ENCODE measurements around the gene SMAD3.
A peak's percentile ranks its signal among the peaks of the same experiment; 100 is the strongest.

SMAD3 gene

DNA sequence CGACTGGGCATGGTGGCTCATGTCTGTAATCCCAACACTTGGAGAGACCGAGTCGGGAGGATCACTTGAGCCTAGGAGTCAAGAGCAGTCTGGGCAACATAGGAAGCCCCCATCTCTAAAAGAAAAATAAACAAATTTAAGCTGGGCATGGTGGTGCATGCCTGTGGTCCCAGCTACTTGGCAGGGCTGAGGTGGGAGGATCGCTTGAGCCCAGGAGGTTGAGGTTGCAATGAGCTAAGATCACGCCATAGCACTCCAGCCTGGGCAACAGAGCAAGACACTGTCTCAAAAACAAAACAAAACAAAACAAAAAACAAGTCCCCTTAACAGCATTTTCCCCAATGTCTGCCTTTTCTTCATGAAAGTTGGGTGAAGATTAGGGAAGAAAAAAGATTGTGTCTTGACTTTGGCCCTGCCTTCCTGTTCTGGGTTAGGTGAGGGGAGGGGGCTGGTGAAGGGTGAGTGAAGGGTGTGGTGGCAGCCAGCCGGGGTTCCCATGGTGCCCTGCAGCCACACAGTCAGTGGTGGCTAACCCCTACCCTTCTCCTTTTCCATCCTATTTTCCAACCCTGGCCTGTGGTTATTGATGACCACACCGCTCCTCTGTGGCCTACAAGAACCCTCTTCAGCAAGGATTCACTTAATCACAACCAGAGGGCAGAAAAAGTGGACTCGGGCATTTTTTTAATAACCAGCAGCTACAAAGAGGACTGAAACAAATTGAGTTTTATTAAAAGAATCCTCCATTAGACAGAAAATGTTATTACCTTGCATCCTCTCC, 28.4 kb upstream of the SMAD3 start:
- DNase-seq, result no peak

DNA sequence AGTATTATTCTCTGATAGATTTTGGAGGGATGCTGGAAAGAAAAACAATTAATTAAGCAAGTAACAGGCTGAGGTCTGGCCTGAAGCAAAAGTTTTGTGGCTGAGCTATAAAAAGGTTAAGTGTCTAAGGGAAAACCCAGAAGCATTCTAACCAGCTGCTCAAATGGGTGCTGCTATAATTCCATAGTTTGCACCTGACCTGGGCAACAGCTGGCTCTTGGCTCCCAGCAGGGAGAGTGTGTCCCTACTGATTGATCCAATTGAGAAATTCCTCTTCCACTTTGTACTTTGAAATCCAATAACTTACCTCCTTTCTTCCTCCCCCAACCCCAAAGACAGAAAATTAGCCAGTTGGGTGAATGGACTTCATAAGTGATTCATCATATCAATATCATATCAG, 27.7 kb upstream of the SMAD3 start:
- DNase-seq, result no peak

DNA sequence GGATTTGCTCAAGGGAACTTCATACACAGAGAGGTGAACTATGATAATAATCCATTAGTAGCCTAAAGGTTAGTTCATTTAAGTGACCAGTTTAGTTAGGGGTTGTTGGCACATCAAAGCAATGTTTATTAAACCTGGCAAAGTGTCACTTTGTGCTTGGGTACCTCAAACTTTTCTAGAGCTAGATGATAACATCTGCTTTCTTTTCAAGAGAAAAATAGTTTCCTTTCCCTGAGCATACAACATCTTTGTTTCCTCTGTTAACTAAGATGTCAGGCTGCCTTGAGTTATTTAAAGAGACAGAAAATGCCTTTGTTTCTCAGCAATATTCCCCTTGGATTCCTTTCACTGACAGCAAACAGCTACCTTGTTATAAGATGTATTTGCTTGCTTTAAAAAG, 26.7 kb upstream of the SMAD3 start:
- DNase-seq, result no peak

DNA sequence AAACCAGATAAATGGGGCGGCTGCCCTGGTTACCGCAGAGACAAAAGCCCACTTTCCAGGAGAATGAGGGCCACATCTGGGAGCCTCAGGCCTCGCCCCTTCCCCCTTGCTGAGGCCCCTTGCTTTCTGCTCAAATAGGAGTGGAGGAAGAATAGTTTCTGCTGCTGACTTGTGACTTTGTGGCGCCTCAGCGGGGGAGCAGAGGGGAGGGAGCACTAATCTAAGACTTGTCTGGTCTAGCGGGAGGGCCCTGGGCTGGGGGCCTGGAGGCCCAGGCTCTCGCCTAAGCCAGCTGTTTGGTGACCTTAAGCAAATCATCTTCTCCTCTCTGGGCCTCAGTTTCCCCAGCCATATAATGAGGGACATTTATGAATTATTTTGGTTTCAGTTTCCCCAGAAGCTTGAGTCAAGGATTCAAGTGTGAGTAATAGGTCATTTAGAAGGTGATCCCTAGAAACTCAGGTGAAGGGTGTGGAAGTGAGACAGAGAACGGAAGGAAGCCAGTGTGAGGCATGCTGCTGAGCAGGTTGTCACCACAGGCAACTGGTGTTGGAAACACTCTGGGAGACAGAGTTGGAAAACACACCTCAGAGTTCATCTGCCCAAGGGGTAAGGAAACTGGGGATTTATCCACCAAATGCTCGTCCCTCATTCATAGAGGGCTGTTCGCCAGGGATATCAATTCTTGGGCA, 25.9 kb upstream of the SMAD3 start:
- DNase-seq, result no peak

DNA sequence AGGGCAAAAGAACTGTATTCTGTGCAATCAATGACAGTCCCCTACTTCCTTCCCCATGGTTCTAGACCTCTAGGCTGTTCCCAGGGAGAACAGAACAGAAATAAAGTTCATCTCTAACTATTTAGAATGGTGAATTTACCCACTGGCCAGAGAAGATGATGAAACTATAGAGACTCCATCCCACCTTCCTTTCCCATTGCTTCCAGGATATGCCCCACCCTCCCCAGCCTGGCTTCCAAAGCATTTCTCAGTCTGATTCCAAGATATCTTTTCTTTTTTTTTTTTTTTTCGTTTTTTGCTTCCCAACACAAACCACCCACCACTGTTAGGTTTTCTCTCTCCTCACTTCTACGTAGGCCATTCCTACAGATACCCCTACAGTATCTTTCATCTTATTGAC, 25.1 kb upstream of the SMAD3 start:
- no peak for DNase-seq

DNA sequence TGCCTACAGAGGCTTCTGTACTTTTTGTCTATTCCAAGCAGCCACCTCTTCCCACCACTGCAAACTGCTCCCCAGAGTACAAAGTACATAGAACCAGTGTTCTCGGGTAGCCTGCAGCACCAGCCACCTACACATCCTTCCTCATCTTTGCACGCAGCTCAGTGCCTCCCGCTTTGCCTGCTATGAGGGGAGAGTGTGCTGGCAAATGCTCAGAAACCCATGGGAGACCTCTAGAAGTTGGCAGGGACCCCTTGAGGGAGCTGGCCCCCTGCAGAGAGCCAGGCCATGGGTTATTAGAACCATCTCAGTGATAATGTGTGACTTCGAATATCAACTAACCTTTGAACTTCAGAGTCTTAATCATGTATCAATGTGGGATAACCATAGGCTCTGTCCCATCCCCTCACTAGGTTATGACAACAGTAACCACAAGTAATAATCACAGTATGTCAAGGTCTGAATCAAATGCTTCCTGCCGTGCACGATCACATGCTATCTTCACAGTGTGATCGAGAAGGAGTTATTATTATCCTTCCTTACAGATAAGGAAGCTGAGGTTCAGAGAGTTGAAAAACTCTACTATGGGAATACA, 22.8 kb upstream of the SMAD3 start:
- DNase-seq, result no peak

DNA sequence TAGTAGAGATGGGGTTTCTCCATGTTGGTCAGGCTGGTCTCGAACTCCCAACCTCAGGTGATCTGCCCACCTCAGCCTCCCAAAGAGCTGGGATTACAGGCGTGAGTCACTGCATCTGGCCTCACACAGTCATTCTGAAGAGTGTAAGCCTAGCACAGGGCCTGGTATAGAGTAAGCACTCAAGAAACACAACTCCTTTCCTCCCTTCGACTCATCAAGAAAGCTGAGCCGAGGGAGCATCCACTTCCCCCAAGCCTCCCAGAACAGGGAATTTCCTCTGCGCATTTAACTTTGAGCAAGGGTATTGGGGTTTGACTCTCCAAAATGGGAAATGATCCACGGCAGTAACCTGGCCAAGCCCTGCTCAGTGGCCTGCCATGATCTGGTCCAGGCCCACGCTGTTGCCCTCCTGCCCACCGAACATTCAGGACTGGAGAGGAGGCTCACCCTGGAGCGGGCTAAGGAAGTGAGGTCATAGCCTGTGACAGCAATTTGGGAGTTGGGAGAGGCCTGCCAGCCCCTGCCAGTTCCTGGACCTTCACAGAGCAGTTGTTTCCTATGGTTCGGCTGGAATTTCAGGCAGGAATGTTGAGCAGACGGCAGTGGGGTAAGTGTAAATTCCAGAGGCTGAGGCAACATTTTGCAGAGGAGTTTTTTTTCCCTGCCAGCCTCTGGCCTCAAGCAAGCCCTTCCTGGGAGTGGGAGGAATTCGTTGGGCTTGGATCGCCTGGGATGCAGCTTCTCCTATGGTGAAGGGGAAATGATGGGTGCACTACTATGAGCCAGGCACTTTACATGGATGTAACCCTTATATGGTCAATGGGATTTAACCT, 21.2 kb upstream of the SMAD3 start:
- no peak for DNase-seq

DNA sequence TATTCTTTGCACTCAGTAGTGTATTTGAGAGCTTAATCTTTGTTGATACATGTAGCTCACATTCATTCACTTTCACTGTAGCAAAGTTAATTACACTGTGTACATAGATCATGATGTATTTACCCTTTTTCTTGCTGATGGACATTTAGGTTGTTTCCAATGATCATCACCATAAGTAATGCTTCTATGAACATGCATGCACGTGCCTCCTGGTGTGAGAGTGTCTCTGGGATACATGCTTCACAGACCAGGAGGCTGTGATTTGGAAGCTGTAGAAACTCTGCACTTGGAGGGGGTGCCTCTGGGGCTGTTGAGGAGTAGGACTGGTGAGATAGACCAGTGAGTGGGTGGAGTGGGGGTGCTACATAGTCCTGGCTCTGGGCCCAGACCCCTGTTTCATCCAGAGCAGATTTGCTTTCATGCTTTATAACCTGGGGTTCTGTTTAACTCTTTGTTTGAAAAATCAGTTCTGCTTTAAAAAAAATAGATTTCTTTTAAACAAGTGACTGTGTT, 18.2 kb upstream of the SMAD3 start:
- no peak for DNase-seq

DNA sequence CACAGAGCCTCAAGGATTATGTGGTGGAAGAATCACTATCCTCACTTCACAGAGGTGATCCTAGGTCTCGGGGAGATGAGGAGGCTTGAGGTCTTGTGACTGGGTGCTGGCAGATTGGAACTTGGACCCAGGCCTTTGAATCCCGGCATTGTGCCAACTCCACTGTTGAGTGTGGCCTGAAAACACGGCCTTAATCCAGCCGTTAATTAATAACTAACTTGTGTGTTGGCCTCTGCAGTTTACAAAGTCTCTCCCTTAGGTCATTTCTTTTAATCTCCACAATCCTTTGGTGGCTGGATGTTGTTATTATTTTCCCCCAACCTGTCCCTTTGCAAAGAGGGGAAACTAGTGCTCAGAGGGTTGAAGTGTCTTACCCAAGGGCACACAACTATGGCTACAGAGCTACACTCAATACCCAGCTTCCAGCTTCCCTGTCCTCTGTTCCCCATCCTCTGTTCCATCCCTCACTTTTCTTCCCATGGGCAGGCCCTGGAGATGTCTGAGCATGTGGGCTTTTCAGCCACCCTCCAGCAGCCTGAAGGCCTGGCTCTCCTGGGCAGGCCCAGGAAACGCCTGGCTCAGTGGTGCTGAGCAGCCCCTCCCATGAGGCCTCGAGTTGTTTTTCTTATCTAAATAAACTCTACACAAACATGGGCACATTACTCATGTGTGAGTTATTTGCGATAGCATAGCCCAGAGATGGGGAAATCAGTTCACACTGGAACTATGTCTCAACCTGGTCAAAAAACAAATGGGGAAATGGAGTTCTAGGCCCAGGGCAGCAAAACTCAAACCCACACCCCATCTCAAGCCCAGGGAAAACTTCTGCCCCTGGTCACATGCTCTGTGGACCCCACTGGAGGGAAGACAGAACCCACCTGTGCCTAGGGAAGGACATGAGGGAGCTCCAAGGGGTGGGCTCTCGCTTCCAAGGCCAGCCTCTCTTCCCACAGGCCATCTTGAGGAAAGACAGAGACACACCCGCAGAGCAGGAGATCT, 16.8 kb upstream of the SMAD3 start:
- DNase-seq, result no peak

DNA sequence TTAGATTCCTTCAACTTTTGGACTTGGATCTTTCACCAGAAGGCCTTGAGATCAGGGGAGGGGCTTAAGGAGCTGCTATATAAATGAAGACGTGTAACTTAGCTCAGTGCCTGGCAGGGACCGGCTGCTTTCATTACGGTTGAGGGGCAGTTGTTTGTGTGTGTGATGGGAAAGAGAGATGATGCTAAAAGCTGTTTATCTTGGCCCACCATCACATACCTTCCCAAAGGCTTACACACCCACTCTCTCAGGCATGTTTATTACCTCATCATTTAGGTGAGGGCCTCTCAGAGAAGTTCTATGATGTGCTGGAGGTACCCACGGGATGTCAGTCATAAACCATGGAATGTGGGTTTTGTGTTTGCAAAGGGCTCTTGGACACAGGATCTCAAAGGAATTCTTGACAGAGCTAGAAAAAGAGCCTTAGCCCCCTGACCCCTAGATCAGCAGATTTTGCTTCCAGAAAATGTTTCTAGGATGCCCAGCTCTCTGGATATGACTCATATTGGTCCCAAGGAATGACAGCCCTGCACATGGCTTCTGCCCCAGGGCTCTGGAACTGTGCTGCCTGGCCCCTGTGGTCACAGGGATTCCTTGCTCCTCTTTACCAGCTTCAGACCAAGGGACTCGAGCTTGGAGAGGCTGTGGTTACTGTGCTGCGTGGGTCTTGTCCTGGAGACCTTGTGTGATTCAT, 15.9 kb upstream of the SMAD3 start:
- no peak for DNase-seq

DNA sequence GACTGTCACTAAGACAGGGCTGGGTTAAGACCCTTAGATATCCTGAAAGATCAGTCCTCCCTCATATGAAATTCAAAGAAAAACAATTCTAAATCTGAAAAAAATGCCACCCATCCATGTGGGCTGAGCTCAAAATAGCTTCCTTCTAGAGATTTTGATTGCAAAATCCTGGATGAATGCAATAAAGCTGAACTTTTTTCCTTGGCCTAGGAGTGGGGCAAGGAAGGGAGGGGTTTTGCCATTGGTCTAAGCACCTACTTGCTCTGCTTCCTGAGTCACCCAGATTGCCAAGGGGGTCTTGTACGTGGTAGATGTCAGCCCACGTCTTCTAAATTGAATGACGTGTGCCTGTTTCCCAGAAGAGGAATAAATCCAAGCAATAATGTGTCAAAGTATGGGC, 15.3 kb upstream of the SMAD3 start:
- no peak for DNase-seq

DNA sequence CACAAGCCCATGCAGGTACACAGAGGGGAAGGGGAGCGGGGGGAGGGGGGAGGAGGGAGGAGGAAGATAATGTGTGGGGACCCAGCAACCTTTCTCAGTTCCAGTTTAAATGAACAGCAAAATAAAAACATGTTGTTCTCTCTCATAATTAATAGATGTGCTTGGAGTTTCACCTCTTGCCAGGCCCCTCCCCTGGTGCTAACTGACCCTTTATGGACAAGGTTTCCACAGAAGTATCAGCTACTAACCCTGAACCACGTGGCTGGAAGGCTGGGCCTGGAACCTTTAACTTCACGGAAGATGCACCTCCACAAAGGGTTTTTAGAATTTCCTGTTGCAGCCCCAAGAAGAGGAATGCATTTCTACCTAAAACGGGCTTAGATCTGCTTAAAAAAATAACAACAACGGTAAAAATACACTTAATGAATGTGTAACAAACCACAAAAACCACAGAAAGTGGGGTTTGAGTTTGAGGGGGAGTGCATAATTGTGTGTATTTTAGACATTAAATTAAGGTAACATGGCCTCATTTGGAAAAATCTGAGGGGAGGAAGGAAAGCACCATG, 14.8 kb upstream of the SMAD3 start:
- DNase-seq, result no peak

DNA sequence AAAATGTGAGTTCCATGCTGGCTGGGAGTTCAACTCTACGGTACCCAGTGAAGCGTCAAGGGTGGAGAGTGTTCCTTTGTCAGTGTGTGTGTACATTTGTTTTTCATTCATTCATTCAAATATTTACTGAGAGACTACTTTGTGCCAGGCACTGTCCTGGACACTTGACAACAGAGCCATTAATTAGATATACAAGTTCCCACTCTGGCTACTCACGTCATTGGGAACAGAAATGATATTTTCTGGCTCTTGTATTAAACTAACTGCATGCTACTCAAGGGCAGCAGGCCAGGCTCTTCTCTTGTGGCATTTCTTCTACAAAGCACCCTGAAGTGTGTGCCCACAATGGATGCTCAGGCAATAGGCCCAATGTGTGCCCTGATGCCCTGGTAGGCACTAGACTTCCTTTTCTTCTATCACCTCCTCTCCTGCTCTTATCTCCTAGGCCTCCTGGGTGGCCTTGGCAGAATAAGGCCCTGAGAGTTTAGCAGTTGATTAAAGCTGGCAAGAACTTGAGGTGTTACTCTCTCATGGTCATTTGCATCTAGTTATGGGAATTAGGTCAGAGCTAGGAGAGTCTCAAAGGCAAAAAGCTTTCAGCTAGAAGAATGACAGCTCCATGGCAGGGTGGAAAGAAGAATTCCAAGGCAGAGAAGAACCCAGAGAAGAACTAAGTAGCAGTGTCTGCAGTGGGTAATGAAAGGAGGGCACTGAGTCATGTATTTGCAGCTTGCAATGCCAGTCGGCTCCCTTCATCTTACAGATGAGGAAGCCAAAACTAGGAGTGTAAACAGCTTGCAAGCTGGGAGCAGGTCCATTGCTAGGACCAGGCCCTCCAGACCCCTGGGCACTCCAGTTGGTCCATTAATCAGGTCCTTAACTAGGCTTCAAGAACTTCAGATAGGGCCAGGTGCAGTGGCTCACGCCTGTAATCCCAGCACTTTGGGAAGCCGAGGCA, 14.0 kb upstream of the SMAD3 start:
- DNase-seq, result no peak

DNA sequence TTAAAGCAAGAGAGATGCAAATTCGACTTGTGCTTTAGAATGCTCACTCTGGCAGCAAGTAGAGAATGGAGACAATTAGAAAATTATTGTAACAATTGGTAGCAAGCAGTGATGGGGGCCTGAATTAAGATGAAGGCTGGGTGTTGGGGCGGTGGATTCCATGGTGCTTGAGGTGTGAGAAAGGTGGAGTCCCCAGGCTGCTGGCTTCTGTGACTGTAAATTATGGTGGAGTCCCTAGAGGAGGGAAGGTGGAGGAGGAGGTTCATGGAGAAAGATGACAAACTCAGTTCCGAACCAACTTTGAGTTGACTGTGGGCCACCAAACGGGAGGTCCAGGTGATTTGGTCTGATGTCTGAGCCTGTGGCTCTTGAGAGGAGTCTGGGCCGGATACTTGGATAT, 10.7 kb upstream of the SMAD3 start:
- DNase-seq, result no peak

DNA sequence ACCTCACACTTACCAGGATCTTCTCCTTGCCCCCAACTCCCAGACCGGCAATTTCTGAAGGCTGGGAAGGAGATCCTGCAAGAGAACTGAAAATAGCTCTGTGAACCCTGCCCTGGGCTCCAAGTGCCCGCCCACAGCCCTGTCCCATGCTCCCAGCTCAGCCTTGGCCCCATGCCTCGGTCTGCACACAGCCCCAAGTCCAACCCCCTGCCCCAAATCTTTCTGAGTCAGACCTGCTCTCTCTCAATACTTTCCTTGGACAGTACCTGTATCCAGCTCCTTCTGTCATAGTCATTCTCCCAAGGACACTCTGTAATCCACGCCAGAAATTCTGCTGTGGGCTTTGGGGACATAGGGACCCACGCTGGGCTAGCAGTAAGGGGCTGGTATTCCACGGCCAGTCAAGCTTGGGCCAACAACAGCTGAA, 6.3 kb upstream of the SMAD3 start:
- DNase-seq, result no peak

DNA sequence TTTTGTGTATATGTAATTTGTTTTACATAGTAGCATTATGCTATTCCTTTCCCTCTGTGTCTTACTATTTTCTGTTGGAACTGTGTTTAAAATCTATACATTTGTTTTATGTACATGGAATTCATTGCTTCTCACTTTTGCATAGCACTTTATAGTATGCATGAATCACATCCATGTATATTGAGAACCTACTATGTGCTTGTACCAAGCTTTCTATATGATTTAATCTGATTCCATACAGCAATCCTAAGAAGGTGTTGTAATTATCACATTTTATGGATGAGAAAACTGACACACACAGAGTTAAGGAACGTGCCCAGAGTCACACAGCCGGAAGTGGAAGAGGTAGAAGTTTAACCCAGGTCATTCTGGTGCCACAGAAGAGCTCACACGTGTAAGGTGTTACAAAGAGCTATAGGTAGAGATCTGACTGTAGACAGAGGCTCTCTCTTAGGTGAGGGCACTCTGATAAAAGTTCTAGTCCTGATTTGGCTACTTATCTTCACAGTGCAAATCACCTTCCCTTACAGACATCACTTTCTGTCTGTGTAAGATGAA, 3.5 kb upstream of the SMAD3 start:
- no peak for DNase-seq

DNA sequence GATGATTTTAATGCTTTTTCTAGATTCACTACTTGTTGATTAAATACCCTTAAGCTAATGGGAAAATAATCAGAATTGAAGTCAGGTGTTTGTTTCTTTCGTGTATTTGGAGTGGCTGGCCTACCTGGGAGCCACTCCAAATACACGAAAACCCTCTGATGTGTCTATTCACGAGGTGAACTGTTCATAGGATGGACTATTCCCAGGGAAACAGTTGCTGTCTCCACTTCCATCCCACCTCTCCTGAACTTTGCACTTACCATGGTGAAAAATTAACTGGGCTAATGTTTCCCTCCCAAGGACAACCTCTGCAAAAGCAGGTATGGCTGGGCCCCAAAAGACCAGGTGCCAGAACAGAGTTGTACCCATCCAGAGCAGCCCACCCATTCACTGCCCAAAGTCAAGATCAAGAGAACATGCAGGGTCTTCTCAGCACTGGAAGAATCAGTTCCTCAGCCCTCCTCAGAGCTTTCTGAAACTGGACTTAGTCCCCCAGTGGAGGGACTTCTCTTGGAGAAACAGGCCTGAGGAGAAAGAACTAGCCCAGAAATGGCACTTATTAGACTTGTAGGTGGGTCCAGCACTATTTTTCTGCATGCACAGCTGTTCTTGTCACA, 2.9 kb upstream of the SMAD3 start:
- no peak for DNase-seq

DNA sequence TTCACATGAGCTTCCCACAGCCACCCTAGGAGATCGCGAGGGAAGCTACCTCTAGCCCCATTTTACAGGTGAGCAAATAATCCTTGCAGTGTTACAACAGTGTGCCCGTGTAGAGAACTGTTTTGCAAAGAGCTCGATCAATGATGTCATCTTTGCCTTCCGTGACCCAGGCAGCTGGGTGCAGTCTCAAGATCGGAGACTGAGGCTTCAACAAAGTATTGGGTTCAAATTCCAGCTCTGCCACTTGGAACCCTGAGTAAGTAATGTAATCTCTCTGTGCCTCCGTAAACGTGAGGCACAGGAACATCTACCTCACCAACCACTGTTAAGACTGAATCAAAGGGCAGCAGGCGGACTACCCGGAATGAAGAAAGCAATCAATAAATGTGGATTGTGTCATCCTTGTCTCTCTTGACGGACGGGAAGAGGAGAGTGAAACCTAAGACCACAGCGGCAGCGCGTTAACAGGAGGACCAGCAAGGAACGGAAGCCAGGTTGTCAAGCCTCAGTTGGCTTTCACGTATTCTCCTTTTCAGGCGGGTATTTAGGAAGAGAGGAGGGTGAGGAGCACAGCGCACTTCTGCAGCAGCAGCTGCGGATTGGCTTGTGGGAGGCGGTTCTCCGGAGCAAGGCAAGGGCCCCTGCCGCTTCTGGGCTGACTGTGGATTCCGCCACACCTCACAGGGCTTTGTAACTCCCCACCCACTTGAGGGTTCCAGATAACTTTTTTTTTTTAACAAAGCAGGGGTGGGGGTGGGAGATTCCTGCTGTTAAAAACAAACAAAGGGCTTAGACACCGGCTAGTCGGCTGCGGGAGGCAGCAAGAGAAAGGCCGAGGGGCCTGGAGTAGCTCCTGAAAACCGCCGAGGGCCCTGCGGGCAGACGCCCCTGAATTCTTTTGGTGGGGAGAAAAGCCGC, 1.5 kb upstream of the SMAD3 start:
- peak; percentile 54 for DNase-seq

Measured in stimulated activated CD4-positive, alpha-beta T cell treated with anti-CD3 and anti-CD28 coated beads, Interleukin-4, amount 100 ng/mL, for 24 hours (primary cell).